Melanocyte of skin (primary cell): ENCODE results near the gene MMGT1. TPM values are rescaled to one million over a fixed set of nuclear protein-coding genes. Genes with fewer than 3 reads are reported as not detected.

Experiments
- total RNA-seq, 2 donors: library from RNA; depleted of rRNA; stranded (reverse); fragments of >200 nt; gene quantifications; 2 replicates each; pipeline ENCODE4 v1.2.3, GENCODE V29; 2012

MMGT1 gene
- 10 to 100 TPM; 18.9 to 23.3 TPM for total RNA-seq

GRCh38 chrX:135973548-135974278 lies at the start of gene MMGT1:
TSS of gene MMGT1 (minus strand) at chrX:135973988. CDS start at chrX:135973675, 313 bp downstream.

DNA sequence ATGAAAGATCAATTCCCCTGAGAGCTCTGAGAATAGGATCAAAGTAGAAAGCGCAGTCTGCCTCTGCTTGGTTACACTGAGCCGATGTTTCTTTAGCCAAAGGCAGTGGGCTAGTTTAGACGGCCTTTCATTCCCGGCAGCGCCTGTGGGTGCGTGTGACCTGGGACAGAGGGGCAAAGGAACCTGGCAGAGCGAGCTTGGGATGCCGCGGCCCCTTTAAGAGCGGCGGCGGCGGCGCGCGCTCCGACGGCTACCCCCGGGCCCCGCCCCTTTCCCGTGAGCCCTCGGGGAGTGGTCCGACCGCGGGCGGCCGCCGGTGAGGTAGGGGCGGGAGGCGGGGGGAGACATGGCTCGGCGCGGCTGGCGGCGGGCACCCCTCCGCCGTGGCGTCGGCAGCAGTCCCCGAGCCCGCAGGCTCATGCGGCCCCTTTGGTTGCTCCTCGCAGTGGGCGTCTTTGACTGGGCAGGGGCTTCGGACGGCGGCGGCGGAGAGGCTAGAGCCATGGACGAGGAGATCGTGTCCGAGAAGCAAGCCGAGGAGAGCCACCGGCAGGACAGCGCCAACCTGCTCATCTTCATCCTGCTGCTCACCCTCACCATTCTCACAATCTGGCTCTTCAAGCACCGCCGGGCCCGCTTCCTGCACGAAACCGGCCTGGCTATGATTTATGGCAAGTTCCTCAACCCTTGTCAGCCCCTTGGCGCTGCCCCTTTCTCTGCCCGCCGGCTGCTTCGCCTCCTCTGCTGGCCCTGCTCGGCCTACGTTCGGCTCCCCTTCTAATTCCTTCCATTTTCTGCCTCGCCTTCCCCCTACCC lies 11.6 kb upstream of the MMGT1 start, which contains the start of gene SLC9A6:
Gene SLC9A6 (plus strand): TSS at position 279 of the 816 bp plus-strand sequence. CDS start 224 bp downstream, at position 503.

Other genes with a start within 250 kb of the MMGT1 start
- not detected for gene CT45A3, start 205.8 kb downstream of the MMGT1 start, total RNA-seq
- not detected for gene CT45A5, start 188.5 kb downstream of the MMGT1 start, total RNA-seq
- not detected for gene CT45A6, start 171.2 kb downstream of the MMGT1 start, total RNA-seq
- gene CT45A2, start 154.0 kb downstream of the MMGT1 start, total RNA-seq, result not detected
- not detected for gene CT45A7, start 136.7 kb downstream of the MMGT1 start, total RNA-seq
- not detected for gene CT45A8, start 119.5 kb downstream of the MMGT1 start, total RNA-seq
- not detected for gene CT45A9, start 102.2 kb downstream of the MMGT1 start, total RNA-seq
- gene CT45A10, start 80.5 kb downstream of the MMGT1 start, total RNA-seq, result not detected
- not detected for gene SAGE1, start 80.3 kb downstream of the MMGT1 start, total RNA-seq
- 10 to 100 TPM; 21.0 to 23.6 TPM for gene SLC9A6, start 11.4 kb upstream of the MMGT1 start, total RNA-seq
- gene FHL1, start 173.5 kb upstream of the MMGT1 start, total RNA-seq, result 10 to 100 TPM in 1 of 2 donors, 1 to 10 TPM in 1; 4.5 to 10.3 TPM